K562 (cell line): Measurements from ENCODE around the gene SULT1A2. TPM values are rescaled to one million over a fixed set of nuclear protein-coding genes. Genes with fewer than 3 reads are reported as not detected.

Source experiments
- CBX1 ChIP-seq: sonication (generic); IDR thresholded peaks from 2 replicates; pipeline ENCODE4 v1.6.1; 2016; ENCODE audit warnings: antibody characterized with exemption, low read depth, mild to moderate bottlenecking
- KAT8 ChIP-seq: fragments of 450-650 bp; IDR thresholded peaks from 2 replicates; pipeline ENCODE4 v1.6.1; 2016; ENCODE audit warnings: low read depth, mild to moderate bottlenecking
- NKRF ChIP-seq: fragments of 450-650 bp; IDR thresholded peaks from 2 replicates; pipeline ENCODE4 v1.6.1; 2016; ENCODE audit warnings: borderline replicate concordance
- ZNF609 ChIP-seq: sonication (generic); formaldehyde crosslinking; IDR thresholded peaks from 2 replicates; pipeline ENCODE4 v1.8.1; 2023; ENCODE audit warnings: missing genetic modification reagents, mild to moderate bottlenecking, borderline replicate concordance
- polyA plus RNA-seq, 8 experiments: library from polyadenylated mRNA; depleted of rRNA in 4 of 8; stranded (reverse) in 5 of 8; unstranded in 3 of 8; fragments of >200 nt; fragmentation: Nextera tagmentation in 2 of 8; fragmentation: Illumina TruSeq in 1 of 8; extraction: Ambion mirVana in 2 of 8; extraction: Trizol in 1 of 8; gene quantifications; 2 replicates each; pipeline versions ENCODE4 v1.2.1 to v1.2.3, GENCODE V29; 2011 to 2014; ENCODE audit warnings: inconsistent platforms in 1 of 8, missing spikeins in 1 of 8
- total RNA-seq, 7 experiments: library from RNA; depleted of rRNA in 6 of 7; stranded (reverse); fragments of >200 nt in 6 of 7; fragmentation: Illumina TruSeq in 2 of 7; extraction: Trizol in 2 of 7; gene quantifications; 2 replicates each; pipeline versions ENCODE4 v1.2.1 to v1.2.3, GENCODE V29; 2011 to 2021; ENCODE audit warnings: low replicate concordance in 1 of 7
- TF ChIP-seq, protein P1 (sequence below): sonication (generic); formaldehyde crosslinking; IDR thresholded peaks from 2 replicates; pipeline ENCODE4 v1.8.0; 2022; ENCODE audit warnings: mild to moderate bottlenecking, missing genetic modification reagents
- TF ChIP-seq, protein P2 (sequence below): fragments of 450-650 bp; IDR thresholded peaks from 2 replicates; pipeline ENCODE4 v1.7.1; 2018; ENCODE audit warnings: mild to moderate bottlenecking, low read depth; ENCODE audit not compliant: partially characterized antibody
- TF ChIP-seq, protein P3 (sequence below): fragments of 450-650 bp; conservative IDR thresholded peaks from 2 replicates; pipeline ENCODE4 v1.6.1; 2016; ENCODE audit warnings: missing genetic modification characterization, low read depth, mild to moderate bottlenecking, missing compliant biosample characterization, moderate library complexity
- TF ChIP-seq, protein P4 (sequence below): fragments of 450-650 bp; IDR thresholded peaks from 2 replicates; pipeline ENCODE4 v1.6.1; 2017; ENCODE audit warnings: antibody characterized with exemption, mild to moderate bottlenecking

Gene SULT1A2
- total and polyA plus RNA-seq, 9 of the 15 experiments (the other 6 are each of a cell fraction or from before 2014, with no cell fraction given): 0.73 to 3.2 (median 1.7) TPM

- TF ChIP-seq NKRF (peak; percentile 46; the same call in 1 of the 2 replicates), CBX1 (peak; percentile 60; the same call in 1 of the 2 replicates), ZNF609 (CRISPR knock-in tag) (peak; percentile 83; the same call in 1 of the 2 replicates), KAT8 (no peak)
- TF ChIP-seq, protein P1, sequence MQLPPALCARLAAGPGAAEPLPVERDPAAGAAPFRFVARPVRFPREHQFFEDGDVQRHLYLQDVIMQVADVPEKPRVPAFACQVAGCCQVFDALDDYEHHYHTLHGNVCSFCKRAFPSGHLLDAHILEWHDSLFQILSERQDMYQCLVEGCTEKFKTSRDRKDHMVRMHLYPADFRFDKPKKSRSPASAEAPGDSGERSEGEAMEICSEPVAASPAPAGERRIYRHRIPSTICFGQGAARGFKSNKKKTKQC (CRISPR knock-in tag): no peak
- TF ChIP-seq, protein P2, sequence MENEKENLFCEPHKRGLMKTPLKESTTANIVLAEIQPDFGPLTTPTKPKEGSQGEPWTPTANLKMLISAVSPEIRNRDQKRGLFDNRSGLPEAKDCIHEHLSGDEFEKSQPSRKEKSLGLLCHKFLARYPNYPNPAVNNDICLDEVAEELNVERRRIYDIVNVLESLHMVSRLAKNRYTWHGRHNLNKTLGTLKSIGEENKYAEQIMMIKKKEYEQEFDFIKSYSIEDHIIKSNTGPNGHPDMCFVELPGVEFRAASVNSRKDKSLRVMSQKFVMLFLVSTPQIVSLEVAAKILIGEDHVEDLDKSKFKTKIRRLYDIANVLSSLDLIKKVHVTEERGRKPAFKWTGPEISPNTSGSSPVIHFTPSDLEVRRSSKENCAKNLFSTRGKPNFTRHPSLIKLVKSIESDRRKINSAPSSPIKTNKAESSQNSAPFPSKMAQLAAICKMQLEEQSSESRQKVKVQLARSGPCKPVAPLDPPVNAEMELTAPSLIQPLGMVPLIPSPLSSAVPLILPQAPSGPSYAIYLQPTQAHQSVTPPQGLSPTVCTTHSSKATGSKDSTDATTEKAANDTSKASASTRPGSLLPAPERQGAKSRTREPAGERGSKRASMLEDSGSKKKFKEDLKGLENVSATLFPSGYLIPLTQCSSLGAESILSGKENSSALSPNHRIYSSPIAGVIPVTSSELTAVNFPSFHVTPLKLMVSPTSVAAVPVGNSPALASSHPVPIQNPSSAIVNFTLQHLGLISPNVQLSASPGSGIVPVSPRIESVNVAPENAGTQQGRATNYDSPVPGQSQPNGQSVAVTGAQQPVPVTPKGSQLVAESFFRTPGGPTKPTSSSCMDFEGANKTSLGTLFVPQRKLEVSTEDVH: peak; percentile 69
- TF ChIP-seq, protein P3, sequence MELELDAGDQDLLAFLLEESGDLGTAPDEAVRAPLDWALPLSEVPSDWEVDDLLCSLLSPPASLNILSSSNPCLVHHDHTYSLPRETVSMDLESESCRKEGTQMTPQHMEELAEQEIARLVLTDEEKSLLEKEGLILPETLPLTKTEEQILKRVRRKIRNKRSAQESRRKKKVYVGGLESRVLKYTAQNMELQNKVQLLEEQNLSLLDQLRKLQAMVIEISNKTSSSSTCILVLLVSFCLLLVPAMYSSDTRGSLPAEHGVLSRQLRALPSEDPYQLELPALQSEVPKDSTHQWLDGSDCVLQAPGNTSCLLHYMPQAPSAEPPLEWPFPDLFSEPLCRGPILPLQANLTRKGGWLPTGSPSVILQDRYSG (tag): 0 out of 2 replicates have a peak, but pooled peaks have one; percentile 22
- TF ChIP-seq, protein P4, sequence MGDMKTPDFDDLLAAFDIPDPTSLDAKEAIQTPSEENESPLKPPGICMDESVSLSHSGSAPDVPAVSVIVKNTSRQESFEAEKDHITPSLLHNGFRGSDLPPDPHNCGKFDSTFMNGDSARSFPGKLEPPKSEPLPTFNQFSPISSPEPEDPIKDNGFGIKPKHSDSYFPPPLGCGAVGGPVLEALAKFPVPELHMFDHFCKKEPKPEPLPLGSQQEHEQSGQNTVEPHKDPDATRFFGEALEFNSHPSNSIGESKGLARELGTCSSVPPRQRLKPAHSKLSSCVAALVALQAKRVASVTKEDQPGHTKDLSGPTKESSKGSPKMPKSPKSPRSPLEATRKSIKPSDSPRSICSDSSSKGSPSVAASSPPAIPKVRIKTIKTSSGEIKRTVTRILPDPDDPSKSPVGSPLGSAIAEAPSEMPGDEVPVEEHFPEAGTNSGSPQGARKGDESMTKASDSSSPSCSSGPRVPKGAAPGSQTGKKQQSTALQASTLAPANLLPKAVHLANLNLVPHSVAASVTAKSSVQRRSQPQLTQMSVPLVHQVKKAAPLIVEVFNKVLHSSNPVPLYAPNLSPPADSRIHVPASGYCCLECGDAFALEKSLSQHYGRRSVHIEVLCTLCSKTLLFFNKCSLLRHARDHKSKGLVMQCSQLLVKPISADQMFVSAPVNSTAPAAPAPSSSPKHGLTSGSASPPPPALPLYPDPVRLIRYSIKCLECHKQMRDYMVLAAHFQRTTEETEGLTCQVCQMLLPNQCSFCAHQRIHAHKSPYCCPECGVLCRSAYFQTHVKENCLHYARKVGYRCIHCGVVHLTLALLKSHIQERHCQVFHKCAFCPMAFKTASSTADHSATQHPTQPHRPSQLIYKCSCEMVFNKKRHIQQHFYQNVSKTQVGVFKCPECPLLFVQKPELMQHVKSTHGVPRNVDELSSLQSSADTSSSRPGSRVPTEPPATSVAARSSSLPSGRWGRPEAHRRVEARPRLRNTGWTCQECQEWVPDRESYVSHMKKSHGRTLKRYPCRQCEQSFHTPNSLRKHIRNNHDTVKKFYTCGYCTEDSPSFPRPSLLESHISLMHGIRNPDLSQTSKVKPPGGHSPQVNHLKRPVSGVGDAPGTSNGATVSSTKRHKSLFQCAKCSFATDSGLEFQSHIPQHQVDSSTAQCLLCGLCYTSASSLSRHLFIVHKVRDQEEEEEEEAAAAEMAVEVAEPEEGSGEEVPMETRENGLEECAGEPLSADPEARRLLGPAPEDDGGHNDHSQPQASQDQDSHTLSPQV: peak; percentile 53; the same call in 1 of the 2 replicates
Observed at GRCh38 chr16:28553776-28554633, 42.8 kb downstream of the SULT1A2 start, which contains the start of gene SGF29 (continued).
